GM20431 (cell line): Measurements from ENCODE around the gene ARHGAP26.

Source experiments
- in situ Hi-C: fragments of 300-500 bp; cut with MseI, MboI; formaldehyde crosslinking; loops from one replicate; pipeline ENCODE4 v1.15.0; 2020; ENCODE audit warnings: low sequenced_read_pairs; ENCODE audit not compliant: unreplicated experiment

The ARHGAP26 gene

DNA sequence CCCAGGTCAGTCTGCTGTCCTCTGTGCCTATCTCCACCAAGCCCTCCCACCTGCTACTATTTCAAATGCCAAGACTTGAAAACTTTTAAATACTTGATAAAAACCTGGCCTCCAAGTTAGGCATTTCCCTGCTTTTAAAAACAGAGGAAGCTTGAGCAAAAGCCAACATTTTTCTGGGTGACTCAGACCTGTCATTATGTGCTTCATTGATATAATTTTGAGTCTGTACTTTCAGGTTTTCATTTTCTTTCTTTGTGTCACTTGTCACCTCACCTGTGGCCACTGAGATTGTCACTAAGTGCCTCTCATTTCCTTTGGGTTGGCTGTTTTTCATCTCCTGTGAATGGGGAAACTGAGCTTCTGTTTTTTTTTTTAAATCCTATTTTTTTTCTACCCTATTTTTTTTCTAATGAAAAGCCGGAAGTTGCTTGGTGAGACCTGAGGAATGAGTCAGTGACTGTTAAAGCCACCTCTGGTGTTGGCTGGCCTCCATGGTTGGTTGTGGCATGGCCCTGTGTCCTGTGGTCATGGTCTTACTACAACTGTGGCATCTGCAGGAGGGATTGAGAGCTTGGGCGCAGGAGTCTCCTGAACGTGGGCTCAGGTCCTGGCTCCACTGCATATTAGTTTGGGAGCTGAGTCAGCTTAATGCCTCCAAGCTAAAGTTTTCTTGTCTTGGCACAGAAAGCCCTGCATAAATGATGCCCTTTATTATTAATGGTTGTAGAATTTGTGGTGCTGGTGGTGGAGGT lies 56.7 kb downstream of the ARHGAP26 start:
- in situ Hi-C loops, result no loop called here

DNA sequence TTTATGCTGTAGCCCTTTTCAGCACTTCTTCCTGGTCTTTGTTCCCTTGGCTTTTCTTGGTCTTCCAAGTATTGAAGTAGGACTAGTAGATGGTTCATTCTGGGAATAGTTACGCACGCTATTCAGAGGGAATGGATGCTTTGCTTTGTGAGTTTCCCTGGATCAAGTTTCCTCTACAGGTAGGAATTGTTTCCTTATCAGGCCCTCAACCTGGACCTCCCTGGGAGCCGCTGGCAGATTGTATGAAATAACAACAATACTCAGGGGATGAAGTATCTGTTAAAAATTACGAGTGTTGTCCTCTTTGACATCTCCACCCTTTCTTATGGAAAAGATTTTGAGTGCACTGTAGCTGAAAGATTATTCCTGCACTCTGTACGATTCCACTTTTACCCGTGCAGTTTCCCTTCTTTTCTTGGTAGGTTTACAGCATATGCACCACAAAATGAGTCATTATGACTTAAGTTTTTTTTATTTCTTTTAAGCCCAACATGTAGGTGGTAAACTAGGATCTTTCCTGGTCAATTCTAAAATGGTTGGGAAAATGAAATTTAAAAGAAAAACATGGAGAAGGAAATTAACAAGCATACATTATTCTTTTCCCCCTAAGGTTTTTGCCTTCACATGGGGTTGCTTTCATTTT lies 57.9 kb downstream of the ARHGAP26 start:
- in situ Hi-C loops, result no loop called here

DNA sequence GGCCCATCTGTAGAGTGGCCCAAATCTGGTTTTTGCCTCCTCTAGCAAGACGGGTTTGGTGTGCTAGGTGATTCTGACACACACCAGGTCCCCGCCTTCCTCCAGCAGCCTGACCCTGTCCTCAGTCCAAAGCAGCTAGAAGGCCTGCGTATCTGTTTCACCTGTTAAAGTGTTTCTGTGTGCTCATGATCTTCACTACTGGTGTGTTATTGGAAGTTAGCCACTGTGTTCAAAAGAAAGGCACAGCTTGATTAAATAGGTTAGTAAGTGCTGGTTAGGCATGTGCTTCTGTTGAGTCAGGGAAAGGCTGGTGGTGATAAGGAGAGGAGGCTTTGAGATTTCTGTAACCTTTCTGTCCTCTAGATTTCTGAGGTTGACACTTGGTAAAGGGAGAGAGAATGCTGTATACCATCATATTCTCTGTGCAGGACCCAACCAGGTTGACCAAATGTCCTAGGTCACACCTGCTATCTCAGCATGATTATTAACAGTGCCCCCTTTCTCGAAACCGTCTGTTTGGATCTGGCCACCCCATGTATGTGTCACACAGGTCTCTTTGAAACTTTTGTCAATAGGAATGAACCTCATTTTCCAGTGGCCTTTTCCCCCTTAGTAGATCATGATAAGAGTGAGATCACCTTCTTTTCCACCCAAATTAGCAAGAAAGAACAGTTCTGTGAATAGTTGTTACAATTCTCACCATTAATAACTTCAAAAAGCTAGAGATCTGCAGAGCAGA lies 58.8 kb downstream of the ARHGAP26 start:
- in situ Hi-C loops, result no loop called here

DNA sequence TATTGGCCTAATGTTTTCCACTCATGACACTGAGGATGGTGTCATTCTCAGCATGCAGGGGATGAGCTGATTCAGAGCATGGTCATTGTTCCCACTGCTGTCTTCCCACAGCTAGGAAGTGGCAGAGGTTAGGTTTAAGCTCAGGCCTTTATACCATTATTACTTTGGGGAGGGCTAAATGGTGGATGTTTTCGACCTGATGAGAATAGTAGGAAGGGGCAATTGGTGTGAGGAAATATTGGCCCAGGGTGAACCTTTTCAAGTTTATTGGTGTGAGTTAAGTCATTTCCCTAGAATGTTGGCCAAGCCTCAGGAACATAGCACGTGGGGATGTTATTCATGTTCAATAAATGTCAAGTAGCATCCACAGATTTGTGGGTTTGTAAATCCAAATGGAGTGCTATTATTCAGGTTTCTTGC lies 59.6 kb downstream of the ARHGAP26 start:
- in situ Hi-C loops, result no loop called here

DNA sequence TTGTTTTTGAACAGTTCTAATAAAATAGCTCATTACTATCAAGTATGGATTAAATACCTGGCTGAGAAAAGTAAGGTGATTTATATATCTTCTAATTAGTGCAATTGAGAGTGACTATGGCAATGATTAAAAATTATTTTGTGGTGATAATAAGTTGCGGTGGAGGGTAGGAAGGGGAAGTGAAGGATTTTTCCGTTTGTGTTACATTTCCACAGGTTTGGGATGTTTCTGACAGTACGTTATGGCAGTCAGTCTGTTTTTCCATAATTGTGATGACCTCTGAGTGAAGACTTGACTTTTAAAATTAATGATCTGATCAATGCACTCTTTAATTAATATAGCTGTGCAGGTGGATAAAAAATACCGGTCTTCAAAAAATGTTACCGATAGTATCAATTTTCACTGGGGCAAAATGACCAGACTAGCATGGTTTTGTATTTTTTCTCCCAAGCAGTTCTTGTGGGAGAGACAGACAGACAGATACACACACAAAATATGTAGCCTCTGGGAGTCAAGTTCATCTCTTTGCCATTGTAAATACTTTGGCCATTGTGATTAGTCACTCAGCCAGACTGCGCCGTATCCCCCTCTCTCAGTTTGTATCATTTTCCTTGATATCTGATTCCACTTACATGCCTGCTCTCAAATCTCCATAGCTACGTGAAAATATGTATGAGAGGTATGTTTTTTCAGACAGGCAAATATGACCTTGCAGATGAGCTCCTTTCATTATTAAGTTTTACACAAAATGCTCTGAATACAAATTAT lies 60.2 kb downstream of the ARHGAP26 start:
- in situ Hi-C loops, result no loop called here

DNA sequence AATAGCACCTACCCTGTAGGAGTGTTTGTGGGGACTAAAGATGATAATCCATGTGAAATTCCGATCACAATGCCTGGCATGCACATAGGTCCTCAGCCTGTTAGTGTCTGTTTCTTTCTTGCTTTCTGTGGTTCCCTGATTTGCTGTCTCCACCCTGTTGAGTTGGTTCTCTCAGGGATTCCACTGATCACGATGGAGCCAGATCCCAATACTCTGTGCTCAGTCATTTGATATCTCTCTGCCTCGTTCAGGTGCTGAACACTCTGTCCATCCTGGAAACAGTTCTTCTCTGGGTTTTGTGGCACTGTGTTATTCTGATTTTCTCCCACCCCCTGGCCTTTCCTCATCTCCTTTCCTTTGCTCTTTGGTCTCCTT lies 60.8 kb downstream of the ARHGAP26 start:
- in situ Hi-C loops, result no loop called here

DNA sequence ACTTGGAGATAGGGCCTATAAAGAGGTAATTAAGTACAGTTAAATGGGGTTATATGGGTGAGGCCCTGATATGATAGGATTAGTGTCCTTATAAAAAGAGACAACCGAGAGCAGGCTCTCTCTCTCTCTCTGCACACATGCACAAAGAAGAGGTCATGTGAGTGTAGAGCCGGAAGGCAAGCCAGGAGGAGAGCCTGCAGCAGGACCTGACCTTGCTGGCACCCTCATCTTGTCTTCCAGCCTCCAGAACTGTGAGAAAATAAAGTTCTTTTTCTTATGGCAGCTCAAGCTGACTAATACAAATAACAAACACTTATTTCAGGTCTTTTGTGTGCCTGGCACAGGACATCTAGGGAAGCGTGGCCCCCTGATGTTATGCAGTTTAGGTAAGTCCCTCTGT lies 62.1 kb downstream of the ARHGAP26 start:
- in situ Hi-C loops, result no loop called here

DNA sequence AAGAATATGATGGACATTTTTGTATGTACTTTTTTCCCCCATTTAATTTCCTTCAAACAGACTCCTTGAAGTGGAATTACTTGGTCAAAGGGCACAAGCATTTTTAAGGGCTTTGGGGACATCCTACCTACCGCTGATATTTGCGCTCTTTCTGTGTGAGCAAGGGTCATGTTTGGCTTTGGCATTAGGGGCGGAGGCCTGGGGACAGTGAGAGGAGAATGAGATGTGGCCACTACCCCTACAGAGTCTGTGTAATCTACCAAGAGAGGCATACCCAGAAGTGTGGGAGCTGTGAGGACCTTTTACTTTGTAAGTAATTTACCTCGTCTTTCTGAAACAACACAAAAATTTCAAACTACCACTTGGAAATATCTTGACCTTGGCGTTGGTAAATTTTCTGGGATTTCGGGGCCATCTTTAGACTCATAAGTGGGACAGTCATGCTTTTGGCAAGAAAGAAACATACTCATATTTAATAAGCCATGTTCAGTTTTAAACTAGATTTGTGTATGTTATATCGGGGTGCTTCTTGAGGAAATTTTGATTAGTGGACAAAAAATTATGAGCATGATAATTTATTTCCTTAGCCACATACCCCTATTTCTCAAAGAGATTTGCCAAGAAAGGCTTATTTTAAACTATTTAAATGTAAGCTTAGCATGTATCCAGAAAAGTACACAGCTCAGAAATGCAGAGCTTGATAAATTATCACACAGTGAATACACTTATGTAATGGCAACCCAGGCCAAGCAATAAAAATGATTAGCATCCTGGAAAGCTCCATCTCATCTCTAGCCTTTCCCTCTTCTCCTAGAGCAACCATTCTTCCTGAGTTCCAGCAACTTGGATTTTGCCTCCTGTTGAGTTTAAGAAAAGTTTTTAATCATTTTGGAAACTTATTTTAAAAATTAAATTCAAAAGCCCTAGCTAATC lies 63.6 kb downstream of the ARHGAP26 start:
- in situ Hi-C loops, result no loop called here

DNA sequence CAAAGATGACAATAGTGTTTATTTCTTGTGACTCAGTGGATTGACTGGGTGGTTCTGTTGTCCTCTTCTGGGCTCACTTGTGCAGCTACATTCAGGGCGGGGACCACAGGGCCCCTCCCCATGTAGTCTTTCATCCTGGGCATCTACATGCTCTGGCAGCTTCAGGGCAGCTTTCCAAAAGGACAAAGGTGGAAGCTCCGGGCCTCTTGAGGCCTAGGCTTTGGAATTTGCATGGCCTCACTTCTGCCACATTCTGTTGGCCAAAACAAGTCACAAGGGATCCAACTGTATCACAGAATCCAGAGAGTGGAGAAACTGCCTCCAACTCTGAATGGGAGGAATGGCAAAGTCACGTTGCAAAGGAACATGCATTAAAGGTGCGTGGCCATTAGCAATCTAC lies 64.3 kb downstream of the ARHGAP26 start:
- in situ Hi-C loops, result no loop called here

DNA sequence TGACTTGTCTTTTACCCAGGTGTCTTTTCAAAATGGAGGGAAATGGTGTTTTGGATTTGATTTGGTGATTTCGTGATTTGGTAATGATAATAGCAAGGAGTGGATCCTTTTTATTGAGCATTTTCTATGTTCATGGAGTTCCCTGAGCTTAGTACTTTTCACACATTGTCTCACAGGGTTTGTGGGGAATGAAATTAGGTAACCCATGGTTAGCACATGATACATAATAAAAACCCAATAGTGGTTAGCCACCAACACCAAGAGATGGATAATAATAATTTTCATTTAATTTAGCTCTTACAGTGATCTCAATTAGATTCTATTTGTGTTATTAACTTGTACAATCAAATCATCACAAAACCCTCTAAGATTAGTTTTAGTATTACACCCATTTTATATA lies 65.4 kb downstream of the ARHGAP26 start:
- in situ Hi-C loops, result no loop called here

DNA sequence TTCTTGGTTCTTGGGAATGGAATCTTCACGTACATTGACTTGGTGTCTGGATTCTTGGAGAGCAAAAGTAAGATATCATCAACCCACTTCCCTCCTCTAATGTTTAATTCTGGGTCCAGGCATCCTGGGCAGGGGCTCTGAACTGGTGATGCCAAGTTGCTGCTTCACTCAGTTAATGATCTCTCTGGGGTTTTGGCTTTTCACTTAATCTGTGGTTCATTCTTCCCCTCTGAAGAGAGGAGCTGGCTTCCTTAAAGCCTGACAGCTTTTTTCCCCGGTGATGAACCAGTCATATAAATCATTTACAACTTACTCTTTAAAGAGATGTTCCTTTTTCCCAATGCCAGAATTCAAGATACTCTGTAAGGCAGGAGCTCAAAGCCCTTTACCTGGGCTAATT lies 65.9 kb downstream of the ARHGAP26 start:
- in situ Hi-C loops, result no loop called here

DNA sequence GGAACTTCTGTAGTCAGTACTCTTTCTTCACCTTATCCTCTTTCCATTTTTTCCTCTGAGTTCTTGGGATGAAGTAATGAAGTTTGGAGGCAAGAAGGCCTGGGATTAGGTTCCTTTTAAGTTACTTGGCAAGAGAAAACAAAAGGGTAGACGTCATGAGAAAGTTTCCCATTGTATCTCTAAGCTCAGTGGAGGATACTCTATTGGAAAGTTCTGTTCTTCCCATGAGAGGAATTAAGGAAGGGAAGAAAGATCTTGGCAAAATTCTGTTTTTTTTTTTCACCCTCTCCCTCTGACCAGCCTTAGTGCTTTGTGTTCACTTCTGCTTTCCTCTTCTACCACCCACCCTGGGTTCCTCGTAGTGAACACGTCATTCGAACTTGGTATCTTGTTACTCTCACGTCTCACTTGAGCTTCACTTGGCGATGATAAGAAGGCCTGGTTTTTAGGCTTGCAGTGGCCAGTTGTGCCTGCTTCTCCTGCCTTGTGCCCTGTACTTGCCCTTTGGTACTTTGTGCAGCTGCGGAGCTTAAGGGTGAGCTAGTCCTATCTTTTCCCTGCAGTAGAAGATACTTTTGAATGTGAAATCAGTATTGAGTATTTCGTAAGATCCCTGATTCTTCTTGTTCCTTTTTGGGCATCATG lies 67.0 kb downstream of the ARHGAP26 start:
- in situ Hi-C loops, result no loop called here

DNA sequence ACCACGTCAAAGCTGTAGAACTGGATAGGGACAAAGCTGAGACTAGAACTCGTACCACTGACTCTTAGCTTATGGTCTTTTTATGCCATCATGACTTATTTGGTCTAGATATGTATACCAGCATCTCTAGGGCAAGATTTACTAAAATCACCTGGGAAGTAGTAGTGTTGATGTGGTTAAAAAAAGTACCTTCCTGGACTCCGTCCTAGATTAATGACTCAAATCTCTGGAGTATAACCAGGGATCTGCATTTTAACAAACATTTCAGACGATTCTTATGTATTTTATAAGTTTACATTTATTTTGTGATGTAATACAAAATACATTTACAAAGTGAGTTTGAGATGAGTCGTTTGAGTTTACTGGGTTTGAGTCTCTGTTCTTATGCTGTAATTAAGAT lies 68.7 kb downstream of the ARHGAP26 start:
- in situ Hi-C loops, result no loop called here

DNA sequence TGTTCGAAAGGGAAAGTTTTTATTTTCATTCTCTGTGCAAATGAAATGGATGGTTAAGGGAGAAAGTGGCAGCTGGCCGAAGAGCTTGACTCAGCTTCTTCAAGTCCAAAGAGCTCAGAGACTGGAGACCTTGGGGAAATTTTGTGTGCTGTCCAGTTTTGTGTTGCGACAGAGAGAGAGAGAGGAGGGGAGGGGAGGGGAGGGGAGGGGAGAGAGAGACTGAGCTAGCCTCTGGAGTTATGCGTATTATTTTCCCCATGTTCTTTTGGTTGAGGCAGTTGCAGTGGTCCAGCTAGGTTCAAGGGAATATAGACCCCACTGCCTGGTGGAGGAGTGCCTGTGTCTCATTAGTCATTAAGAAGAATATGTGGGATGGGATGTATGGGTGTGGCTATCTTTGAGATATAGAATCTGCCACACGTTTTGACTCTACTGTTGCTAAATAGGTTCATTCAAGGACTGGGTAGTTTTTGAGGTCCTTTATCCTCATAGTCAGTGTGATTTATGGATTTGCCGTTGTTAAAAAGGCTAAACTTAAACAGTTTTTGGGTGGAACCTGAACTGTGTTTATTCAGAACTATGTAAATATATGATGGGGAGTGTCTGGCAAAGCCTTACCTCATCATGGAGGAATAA lies 69.7 kb downstream of the ARHGAP26 start:
- in situ Hi-C loops, result no loop called here

DNA sequence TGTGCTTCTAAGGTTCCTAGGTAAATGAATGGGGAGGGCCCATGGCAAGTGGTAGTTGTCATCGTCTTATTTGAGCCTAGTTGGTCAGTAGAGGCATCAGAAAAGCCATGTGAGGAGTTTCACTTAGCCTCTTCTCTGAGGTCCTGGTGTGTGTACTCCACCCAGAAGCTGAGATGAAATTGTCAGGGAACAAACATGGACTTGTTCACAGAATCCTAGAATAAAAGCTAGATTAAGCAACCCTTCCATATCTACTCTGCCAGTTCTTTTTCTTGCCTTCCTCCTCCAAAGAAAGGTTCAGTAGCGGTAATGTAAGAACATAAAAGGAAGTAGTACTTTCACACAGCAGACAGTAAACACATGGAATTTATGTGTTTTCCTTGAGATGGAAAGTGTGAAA lies 70.4 kb downstream of the ARHGAP26 start:
- in situ Hi-C loops, result no loop called here

DNA sequence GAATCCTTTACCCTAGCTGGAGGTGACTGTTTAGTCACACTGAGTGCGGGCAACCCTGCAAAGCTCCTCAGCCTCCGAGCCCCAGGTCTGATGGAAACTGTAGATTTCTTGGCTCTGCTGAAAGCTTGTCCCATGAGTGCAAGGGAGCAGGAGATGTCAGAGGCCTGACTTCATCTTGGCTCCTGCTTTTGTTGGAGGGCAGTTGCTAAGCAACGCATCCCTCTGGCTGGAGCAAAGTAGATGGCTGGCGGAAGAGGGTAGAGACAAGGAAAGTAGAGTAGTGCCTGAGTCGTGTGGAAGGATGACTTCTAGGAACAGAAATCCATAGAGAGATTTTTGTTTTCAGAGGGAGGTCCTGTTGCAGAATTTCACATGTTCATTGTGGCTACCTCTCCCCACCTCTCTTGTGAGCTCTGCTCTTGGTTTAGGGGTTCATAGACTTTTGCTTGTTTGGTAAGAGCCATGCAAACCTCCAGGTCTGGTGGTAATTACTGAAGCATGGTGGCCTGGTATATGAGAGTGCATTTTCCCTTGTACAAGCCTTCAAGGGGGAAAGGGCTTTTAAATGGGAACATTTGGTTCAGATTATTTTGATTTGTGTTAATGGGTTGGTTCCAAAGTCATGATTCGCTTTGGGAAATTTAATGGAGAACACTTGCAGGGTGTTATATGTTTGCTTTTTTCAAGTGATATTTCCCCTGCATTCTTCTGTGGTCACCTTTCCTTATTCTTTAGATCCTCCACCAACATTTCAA lies 71.5 kb downstream of the ARHGAP26 start:
- in situ Hi-C loops, result no loop called here

DNA sequence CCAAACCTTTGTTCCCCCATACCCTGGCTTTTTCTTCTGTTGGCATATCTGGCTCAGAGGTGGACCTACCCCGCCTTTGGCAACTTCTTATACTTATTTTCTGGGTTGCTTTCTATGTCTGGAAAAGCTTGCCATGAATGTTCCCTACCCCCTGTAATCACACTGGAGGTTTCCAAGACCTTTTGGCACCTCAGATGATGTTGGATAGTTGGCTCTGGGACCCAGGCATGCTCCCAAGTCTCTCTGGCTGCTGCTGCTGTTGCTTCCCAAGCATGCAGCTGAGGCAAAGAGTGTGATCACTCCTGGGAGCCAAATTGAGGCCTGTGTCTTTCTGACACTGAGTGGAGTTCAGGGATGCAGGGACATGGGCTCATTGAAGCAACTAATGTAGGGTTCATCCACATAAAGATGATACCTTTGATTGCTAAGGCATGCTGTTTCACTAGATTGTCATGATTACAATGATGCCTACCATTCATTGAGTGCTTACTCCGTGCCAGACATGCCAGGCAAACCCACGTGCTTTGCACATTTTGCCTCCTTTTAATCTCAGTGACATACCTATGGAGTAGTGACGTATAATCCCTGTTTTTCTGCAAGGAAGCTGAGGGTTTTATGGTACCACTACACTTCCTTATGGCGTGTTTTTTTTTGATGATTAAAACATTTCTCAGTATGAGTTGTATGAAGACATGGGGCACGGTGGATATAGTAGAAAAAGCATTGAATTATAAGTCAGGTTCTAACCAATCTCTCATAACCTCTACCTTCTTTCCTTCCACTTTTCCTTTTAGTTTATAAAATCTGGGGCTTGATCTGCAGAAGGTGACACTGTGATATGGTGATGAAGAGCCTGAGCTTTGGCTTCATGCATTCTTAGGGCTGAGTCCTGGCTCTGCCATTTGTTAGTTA lies 73.1 kb downstream of the ARHGAP26 start:
- in situ Hi-C loops, result no loop called here
